OCI-M1 (cell line): ENCODE measurements around the gene BAIAP2.
A peak's percentile ranks its signal among the peaks of the same experiment; 100 is the strongest.
"Not testable (repeated sequence)": the region's sequence is repeated elsewhere in the genome, so short reads cannot be mapped to it uniquely, and the experiment has no call there.

ENCODE experiments used
- DNase-seq: peaks from one replicate; lab custom pipeline; 2025; lab: John Stamatoyannopoulos, UW

BAIAP2 gene

GRCh38 chr17:81000631-81001357 is 34.2 kb upstream of the BAIAP2 start:
- DNase-seq, result no peak

- no peak for DNase-seq
These were observed 33.0 kb upstream of the BAIAP2 start for GRCh38 chr17:81002013-81002384.

- DNase-seq, result peak; percentile 71
These were observed 32.3 kb upstream of the BAIAP2 start for GRCh38 chr17:81002409-81003361.

- no peak for DNase-seq
These were observed 31.1 kb upstream of the BAIAP2 start for GRCh38 chr17:81003711-81004475.

- no peak for DNase-seq
These were observed 28.1 kb upstream of the BAIAP2 start for GRCh38 chr17:81006891-81007290.

- no peak for DNase-seq
These were observed 26.8 kb upstream of the BAIAP2 start for GRCh38 chr17:81008140-81008539.

- no peak for DNase-seq
These were observed 25.8 kb upstream of the BAIAP2 start for GRCh38 chr17:81009136-81009535.

- peak; percentile 49 for DNase-seq
These were observed 24.0 kb upstream of the BAIAP2 start for GRCh38 chr17:81010935-81011334.

- DNase-seq, result peak; percentile 40
These were observed 23.0 kb upstream of the BAIAP2 start for GRCh38 chr17:81011951-81012350.

- no peak for DNase-seq
These were observed 22.1 kb upstream of the BAIAP2 start for GRCh38 chr17:81012574-81013447.

- peak; percentile 50 for DNase-seq
These were observed 21.3 kb upstream of the BAIAP2 start for GRCh38 chr17:81013642-81014041.

- DNase-seq, result no peak
These were observed 19.8 kb upstream of the BAIAP2 start for GRCh38 chr17:81015136-81015535.

- no peak for DNase-seq
These were observed 18.4 kb upstream of the BAIAP2 start for GRCh38 chr17:81016575-81016974.

GRCh38 chr17:81017330-81017729 is 17.6 kb upstream of the BAIAP2 start:
- not testable (repeated sequence) for DNase-seq

GRCh38 chr17:81018044-81018802 is 16.7 kb upstream of the BAIAP2 start:
- DNase-seq, result peak; percentile 93

- no peak for DNase-seq
These were observed 15.1 kb upstream of the BAIAP2 start for GRCh38 chr17:81019563-81020442.

- no peak for DNase-seq
These were observed 14.5 kb upstream of the BAIAP2 start for GRCh38 chr17:81020443-81020766.

- no peak for DNase-seq
These were observed 14.0 kb upstream of the BAIAP2 start for GRCh38 chr17:81020767-81021497.
